Measurements from ENCODE around the gene TRIM58. TPM values are rescaled to one million over a fixed set of nuclear protein-coding genes. Genes with fewer than 3 reads are reported as not detected.

The TRIM58 gene
- total RNA-seq, 1 experiment from 2014 or later = not detected

DNA sequence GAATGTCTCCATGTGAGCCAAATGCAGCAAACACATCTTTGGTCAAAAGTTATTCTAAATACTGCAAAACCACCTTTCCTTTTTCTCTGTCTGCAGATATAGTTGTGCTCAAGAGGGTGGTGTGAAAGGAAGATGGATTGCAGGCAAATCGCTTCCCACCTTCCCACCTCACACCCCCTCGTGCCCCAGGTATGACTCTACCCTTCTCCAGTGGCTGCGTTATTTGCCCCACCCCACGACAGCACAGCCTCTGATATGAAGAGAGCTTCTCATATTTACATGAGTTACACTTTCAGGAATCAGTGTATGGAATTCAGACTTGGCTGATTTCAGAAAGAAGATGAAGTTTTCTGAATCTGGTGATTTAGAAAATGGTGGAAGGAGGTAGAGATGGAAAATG lies 5.8 kb downstream of the TRIM58 start:
- no peak overlapping the region for H3K27ac Mint-ChIP-seq (ENCODE audit: unreplicated experiment)
- H3K4me3 Mint-ChIP-seq (ENCODE audit: low read depth, unreplicated experiment) = no peak overlapping the region
- TF ChIP-seq, protein P1, sequence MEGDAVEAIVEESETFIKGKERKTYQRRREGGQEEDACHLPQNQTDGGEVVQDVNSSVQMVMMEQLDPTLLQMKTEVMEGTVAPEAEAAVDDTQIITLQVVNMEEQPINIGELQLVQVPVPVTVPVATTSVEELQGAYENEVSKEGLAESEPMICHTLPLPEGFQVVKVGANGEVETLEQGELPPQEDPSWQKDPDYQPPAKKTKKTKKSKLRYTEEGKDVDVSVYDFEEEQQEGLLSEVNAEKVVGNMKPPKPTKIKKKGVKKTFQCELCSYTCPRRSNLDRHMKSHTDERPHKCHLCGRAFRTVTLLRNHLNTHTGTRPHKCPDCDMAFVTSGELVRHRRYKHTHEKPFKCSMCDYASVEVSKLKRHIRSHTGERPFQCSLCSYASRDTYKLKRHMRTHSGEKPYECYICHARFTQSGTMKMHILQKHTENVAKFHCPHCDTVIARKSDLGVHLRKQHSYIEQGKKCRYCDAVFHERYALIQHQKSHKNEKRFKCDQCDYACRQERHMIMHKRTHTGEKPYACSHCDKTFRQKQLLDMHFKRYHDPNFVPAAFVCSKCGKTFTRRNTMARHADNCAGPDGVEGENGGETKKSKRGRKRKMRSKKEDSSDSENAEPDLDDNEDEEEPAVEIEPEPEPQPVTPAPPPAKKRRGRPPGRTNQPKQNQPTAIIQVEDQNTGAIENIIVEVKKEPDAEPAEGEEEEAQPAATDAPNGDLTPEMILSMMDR (IDR thresholded peaks at IDR 0.05; ENCODE audit: unreplicated experiment) = no peak
- H3K36me3 Mint-ChIP-seq (ENCODE audit: insufficient read depth, unreplicated experiment) = no peaks in the 10 kb centered on the region
- intact Hi-C loops (cut with micrococcal nuclease; ENCODE audit: unreplicated experiment) = no loop called here
- BruUV-seq (replicated peaks) = no TSS peak
- no peaks in the 10 kb centered on the region for H3K27me3 Mint-ChIP-seq (ENCODE audit: unreplicated experiment)
- DNase-seq = no peak
- H3K4me1 Mint-ChIP-seq (ENCODE audit: low read depth, unreplicated experiment) = no peaks in the 10 kb centered on the region
- H3K9me3 Mint-ChIP-seq (ENCODE audit: low read depth, unreplicated experiment) = peaks cover 17% of the 10 kb centered on the region
- CTCF ChIA-PET = no interaction called here

DNA sequence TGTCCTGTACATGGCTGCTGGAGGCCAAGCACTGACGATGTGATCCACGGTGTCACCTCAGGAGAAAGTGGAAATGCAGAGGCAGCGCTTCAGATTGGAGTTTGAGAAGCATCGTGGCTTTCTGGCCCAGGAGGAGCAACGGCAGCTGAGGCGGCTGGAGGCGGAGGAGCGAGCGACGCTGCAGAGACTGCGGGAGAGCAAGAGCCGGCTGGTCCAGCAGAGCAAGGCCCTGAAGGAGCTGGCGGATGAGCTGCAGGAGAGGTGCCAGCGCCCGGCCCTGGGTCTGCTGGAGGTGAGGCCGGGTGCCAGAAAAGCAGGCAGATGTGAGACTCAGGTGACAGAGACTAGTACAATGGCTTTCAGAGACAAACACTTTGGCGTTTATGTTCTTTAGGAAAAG lies 7.7 kb downstream of the TRIM58 start:
- no peak overlapping the region for H3K27ac Mint-ChIP-seq (ENCODE audit: unreplicated experiment)

DNA sequence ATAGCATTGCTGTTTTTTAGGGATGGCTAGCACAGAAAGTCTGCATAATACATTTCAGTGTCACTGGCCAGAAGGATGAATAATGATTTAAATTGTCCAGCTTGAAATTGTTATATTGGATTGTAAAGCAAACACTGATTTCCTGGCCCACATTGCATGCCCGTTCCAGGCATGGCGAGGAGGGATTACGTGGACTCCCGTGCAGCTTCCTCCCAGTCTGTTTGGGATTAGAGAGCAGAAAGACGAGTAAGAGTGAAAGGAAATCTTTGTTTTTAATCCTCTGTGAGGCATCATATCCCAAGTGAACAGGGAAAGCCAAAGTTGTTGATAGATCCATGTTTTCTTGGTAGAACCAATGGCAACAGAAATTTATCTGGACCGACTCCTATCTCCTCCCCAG lies 8.4 kb downstream of the TRIM58 start:
- Mint-ChIP-seq H3K9me3 (ENCODE audit: low read depth, unreplicated experiment) (peaks cover 18% of the 10 kb centered on the region), H3K4me1 (ENCODE audit: low read depth, unreplicated experiment) (no peaks in the 10 kb centered on the region), H3K36me3 (ENCODE audit: insufficient read depth, unreplicated experiment) (no peaks in the 10 kb centered on the region), H3K4me3 (ENCODE audit: low read depth, unreplicated experiment) (no peak overlapping the region), H3K27ac (ENCODE audit: unreplicated experiment) (no peak overlapping the region), H3K27me3 (ENCODE audit: unreplicated experiment) (no peaks in the 10 kb centered on the region)
- intact Hi-C loops (cut with micrococcal nuclease; ENCODE audit: unreplicated experiment) = no loop called here
- DNase-seq = no peak
- no TSS peak for BruUV-seq (replicated peaks)
- TF ChIP-seq, protein P1 (IDR thresholded peaks at IDR 0.05; ENCODE audit: unreplicated experiment) = no peak
- CTCF ChIA-PET = no interaction called here

More for the DNA sequence above, 7.7 kb downstream of the TRIM58 start:
- peaks cover 15% of the 10 kb centered on the region for H3K9me3 Mint-ChIP-seq (ENCODE audit: low read depth, unreplicated experiment)
- TF ChIP-seq, protein P1 (IDR thresholded peaks at IDR 0.05; ENCODE audit: unreplicated experiment) = no peak
- no peak for DNase-seq
- CTCF ChIA-PET = no interaction called here
- H3K4me3 Mint-ChIP-seq (ENCODE audit: low read depth, unreplicated experiment) = no peak overlapping the region
- no peaks in the 10 kb centered on the region for H3K4me1 Mint-ChIP-seq (ENCODE audit: low read depth, unreplicated experiment)
- no TSS peak for BruUV-seq (replicated peaks)
- H3K36me3 Mint-ChIP-seq (ENCODE audit: insufficient read depth, unreplicated experiment) = no peaks in the 10 kb centered on the region
- intact Hi-C loops (cut with micrococcal nuclease; ENCODE audit: unreplicated experiment) = no loop called here
- no peaks in the 10 kb centered on the region for H3K27me3 Mint-ChIP-seq (ENCODE audit: unreplicated experiment)

DNA sequence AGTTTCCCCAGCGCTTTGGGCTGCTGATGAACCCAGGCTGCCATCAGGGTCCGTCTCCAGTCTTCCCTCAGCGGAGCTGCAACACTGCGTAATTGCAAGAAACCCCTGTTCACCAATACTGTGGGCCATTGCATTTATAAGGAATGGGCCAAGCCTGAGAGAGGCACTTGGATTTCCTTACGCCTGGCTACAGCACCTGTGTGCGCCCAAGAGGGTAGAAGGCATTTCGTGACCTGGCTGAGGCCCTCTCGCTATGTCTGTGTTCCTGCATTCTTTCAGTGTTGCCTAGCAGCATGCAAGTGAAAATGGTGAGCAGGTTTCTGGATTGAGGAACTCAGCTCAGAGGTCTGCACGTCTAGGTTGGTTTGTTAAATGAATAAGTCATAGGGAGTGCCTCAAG lies 26.4 kb downstream of the TRIM58 start:
- H3K4me1 Mint-ChIP-seq (ENCODE audit: low read depth, unreplicated experiment) = no peaks in the 10 kb centered on the region
- BruUV-seq (replicated peaks) = no TSS peak
- H3K4me3 Mint-ChIP-seq (ENCODE audit: low read depth, unreplicated experiment) = no peak overlapping the region
- TF ChIP-seq, protein P1 (IDR thresholded peaks at IDR 0.05; ENCODE audit: unreplicated experiment) = no peak
- H3K36me3 Mint-ChIP-seq (ENCODE audit: insufficient read depth, unreplicated experiment) = no peaks in the 10 kb centered on the region
- intact Hi-C loops (cut with micrococcal nuclease; ENCODE audit: unreplicated experiment) = no loop called here
- CTCF ChIA-PET = interaction anchor here (0.6 kb wide), 1 partner anchor 1285 kb away, joined by 3 read pairs; no protein-coding TSS in a partner anchor
- H3K9me3 Mint-ChIP-seq (ENCODE audit: low read depth, unreplicated experiment) = peaks cover 10% of the 10 kb centered on the region
- DNase-seq = no peak
- H3K27ac Mint-ChIP-seq (ENCODE audit: unreplicated experiment) = no peak overlapping the region
- H3K27me3 Mint-ChIP-seq (ENCODE audit: unreplicated experiment) = no peaks in the 10 kb centered on the region
